ENCODE measurements around the gene ARL13B.

DNA sequence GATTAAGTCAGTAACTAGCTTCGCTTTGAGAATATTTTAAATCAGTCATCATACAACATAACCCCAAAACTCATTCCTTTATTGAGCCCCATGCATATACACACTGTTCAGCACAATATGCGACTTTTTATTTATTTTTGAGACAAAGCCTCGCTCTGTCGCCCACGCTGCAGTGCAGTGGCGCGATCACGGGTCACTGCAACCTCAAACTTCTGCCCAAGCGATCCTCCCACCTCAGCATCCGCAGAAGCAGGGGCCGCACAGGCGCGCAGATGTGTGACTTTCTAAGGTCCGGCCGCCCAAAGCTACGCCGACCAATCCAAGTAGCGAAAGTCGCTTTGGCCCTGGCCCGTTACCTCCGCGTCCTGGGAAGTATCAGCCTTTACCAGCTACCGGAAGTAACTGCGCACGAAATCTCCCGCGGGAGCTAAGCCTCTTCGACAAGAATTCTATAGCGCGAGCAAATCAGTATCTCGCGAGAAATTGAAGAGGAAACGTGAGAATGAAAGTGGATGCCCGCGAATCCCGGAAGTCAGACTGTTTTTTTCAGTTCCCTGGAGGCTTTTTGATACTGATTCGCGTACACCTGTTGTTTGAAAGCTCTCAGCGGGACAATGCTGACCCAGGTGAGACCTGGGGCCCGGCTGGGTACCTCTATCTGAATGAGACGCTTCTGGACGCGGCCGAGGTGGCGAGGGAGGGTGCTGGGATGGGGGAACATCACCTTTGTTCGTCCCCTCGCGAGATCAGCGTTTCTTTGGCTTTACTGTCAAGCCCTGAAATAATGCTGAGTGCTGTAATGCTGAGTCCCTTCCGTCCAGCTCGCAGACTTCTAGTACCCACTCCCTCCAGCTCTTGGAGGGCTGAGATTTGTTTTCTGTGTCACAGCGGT lies 82.8 kb downstream of the ARL13B start, which contains the start of the genes DHFR2 and NSUN3:
- TF ChIP-seq POLR2AphosphoS5 (IDR thresholded peaks at IDR 0.05; ENCODE audit: low read depth, low read length) = peak; percentile 88
- TF ChIP-seq PAX5 (IDR thresholded peaks at IDR 0.05; ENCODE audit: insufficient read depth, low read length, severe bottlenecking) = peak; percentile 33
- peak; percentile 76 for TF ChIP-seq TAF1 (IDR thresholded peaks at IDR 0.05; ENCODE audit: low read depth, low read length)
- TF ChIP-seq POLR2A (IDR thresholded peaks at IDR 0.05; ENCODE audit: low read depth, low read length) = peak; percentile 69
- no peak; the same call in 1 of the 2 replicates for TF ChIP-seq SPI1 (IDR thresholded peaks at IDR 0.05; ENCODE audit: low read depth, low read length)
